Measurements from ENCODE around the gene INF2.

The INF2 gene

DNA sequence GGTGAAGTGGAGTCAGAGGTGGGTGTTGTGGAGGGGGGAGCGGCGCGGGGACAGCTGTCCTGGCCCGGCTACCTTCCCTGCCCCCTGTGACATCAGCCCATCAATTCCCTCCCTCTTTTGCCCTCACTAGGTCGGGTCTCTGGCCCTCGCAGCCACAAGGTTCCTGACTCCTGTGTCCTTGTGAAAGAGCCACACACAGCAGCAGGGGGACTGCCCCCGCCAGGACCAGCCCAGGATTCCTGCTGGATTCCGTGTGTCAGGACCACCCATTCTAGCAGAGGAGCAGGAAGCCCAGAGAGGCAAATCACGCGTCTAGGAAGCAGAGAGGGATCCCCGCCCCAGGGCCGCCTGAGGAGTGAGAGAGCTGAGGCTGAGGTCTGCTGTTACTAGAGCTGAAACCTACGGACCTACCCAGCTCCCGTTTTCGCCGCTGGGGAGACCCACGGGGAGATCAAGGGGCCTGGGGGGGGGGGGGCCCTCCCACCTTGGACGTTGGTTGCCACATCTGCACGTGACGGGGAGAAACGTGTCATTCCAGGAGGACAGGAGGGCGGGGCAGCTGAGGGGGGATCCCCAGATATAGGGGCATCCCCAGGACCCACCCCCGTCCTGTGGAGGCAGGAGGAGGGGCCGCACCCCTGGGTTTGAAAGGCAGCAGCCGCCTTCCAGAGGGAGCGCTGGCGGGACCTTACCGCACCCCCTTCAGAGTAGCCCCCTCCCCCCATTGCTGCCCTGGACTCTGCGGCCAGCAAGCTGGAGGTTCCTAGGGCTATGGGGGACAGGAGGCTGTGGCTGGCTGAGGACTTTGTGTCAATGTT is 12.5 kb upstream of the INF2 start:
- no peak for DNase-seq (ENCODE audit: low read depth)

DNA sequence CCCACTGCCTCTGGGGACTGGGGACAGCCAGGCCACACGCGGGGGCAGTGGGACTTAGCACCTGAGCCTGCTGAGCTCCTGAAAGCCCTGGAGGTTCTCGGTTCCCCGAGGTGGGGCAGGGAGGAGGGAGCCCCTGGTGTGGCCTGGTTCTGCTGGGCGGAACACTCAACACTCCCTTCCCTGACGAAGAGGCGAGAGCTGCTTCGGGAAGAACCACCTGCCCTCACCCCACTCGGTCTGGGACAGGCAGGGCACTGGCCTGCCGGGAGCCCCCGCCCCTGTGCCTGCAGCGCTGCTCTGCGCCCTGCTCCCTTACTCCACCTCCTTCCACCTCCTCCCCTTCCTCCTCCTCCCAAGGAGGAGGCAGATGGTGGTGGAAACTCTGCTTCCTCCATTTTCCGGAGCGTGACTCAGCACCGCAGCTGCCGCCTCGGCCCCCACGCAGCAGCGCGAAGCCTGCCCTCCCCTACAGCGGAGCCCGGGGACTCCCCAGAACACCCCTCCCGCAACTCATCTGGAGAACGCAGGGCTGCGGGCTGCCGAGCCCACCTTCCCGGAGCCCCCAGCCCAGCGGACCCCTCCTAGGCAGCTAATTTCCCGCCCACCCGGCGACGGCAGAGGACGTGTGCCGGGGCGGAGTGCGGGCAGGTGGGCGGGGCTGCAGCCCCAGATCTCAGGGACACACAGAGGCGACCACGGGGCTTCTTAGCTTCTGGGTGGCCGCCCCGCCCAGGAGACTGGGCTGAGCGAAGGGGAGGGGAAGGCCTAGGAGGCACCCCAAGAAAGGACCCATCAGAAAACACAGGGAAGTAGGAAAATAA is 11.7 kb upstream of the INF2 start:
- DNase-seq (ENCODE audit: low read depth) = peak; percentile 56

DNA sequence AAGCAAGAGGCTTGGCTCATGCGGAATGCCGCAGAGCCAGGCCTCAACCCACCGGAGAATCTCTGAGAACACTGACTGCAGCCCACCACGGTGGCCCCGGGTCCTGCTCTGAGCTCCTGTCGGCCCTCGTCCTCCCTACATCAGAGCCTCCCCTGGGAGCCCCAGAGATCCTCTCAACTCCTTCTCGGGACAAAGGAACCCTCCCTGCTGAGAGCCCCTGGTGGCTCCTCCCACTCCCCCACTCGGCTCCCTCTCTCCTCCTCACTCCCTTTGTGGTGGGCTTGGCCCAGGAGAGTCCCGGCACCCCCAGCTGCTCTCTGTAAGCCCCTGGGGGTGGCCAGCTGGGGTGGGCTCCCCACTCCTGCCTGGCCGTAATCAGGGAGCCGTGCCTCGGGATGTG is 11.1 kb upstream of the INF2 start:
- no peak for DNase-seq (ENCODE audit: low read depth)

DNA sequence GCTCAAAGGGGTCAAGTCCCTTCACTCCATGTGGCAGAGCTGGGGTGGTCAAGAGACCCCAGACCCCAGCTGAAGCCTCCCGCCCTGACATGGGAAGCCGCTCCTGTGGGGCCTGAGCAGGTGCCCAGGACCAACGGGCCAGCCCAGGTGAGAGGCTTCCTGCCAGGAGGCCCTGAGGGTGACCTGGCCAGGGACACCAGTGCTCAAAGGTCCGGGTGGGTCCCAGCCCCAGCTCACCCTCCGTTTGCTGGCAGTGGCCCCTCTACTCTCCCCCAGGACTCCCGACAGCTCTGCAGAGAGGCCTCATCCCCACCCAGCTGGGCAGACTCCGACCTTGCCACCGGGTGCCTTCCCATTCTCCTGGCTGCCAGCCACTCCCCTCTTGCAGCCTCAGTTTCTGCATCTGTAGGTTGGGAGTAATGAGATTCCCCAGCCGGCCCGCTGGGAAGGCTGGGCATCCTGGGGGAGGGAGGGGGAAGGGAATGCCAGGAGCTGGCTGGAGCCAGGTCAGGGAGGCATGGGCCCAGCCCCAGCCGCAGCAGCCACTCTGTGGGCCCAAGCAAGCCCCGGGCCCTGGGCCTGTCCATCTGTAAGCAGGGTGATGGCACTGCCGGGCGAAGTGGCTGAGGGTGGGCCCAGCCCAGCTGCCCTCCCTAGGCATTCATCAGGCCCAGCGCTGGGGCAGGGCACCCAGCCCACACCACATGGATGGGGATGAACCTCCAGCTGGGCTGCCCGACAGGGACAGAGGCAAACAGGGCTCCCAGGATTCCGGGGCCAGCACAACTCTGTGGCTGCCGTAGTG is 10.3 kb upstream of the INF2 start:
- DNase-seq (ENCODE audit: low read depth) = no peak

DNA sequence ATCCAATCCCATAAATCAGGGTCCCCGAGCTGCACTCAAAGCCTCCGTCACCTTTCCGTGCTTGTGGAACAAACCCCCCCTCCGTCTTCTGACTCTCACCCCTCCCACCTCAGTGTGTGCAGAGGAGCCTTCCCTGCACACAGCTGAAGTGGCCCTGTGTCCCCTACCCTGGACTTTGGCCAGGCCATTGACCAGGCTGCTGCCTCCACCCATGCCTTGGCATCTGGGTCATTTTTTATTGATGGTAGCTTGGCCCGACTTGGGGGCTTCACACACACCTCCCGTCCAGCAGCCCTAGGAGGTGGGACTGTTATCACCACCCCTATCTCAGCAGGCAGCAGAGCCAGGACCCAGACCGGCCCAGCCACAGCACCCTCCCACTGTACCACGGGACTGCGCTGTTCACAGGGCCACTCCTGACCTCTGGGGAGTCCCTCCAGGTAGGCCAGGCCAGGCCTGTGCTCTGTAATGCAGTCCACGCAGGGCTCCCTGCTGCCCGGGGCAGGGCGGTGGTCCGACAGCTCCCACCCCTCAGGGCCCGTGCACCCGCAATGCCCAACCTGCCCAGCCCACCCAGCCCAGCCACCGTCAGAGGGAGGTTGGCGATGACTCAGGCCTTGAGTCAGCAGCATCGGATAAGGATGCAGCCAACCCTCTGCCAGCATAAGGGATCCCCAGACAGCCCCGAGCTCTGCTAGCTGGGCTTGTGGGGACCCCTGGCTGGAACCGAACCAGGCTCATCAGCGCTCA is 9.2 kb upstream of the INF2 start:
- DNase-seq (ENCODE audit: low read depth) = peak; percentile 76

DNA sequence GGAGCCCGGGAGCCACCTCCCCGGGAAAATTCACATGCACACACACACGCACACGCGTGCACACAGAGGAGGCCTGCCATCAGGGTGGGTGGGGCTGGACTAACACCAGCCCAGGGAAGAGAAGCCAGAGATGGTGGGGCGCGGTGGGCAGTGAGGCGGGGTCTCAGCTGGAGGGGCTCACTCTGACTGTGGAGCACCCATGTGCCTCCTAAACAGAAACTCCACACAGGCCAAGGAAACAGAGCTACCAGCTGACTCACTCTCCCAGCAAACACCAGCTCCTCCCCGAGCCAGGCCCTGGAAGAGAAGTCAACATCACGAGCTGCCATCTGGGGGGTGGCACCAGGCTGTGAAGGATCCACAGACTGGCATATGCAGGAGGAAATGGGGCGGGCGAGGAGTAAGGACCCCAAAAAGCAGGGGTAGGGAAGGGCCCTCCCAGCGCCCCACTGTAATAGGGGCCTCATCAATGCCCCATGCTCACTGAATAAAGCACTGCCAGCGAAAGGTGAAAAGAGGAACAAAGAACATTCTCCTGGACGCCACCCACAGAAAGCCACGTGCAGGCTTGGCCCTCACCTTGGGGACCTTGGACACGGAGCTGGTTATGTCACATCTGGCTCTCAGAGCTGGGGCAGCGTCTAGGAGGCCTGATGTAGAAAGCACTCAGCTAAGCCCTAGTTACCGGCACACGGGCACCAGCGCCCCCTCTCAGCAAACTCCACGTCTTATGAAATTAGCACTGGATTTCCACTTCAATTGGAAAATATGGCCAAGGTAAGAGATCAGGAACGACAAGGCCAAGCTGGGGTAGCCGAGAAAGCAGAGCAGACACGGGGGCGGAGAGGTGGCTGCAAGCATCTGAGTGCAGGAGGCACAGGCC is 8.4 kb upstream of the INF2 start:
- peak; percentile 84 for DNase-seq (ENCODE audit: low read depth)

DNA sequence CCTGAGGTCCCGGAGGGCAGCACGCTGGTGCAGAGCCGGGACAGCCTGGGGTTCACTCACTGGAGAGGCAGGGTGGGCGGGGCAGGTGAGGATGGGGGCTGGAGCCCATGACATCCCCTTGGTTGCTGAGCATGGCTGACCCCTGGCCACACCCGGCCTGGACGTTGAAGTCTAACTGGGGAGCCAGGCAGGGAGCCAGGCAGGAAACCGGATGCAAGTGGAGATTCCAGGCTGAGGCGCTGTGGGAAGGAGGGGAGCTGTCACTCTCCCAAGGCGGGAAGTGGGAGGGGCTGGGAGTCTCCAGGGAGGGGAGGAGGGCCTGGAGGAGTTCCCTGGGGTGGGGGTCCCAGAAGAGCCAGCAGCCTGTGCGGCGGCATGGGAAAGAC is 7.7 kb upstream of the INF2 start:
- peak; percentile 72 for DNase-seq (ENCODE audit: low read depth)

DNA sequence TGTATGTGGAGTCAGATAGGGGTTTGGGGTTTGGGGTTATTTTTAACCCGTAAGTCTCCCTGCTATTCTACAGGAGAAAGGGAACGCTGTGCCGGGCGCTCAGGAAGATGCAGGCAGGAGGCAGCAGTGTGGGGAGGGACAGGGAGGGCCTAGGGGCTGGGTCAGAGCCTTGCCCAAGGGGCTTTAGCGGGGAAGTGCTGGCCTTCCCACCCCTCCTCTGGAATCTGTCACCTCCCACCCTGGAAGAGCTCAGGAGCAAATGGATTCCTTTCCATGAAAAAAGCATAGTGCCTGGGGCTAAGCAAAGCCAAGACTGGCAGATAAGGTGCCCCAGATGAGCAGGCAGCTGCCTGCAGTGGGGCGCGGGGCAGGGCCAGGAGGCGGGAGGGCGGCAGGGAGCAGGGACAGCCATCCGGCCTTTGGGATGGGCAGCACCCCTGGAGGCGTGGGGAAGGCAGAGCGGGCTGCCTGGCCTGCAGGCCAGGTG is 7.3 kb upstream of the INF2 start:
- no peak for DNase-seq (ENCODE audit: low read depth)

DNA sequence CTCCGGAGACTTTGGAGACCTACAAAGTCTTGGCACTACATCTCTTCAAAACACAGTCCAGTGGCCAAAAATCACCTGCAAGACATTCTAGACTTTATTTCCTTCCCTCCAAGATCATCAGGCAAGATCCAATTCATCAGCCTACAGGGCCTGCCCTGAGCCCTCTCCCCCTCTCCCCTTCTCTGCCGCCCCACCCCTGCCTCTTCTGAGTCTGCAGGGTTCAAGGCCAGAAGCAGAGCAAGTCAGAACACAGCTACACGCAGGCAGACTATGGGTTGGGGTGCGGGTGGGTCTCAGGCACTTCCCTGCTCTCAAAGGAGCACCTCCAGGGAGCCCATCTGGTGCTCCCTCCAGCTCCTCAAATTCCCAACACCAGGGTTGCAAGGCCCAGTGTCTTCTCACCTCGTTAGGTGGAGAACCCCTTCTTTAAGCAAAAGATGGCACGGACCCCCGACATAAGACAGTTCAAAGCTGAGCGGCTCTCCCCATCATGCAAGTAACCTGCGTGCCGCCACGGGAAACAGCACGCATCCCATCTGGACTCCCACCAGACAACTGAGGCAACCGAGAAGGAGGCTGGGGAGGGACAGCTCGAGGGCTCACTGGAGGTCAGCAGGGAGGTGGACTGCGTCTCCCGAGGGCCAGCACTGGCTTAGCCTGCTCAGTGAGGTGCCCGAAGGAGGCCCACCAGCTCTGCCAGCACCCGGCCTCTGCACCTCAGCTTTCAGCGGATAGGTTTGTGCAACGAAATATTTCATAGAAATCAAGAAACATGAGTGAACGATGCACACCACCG is 5.6 kb upstream of the INF2 start:
- DNase-seq (ENCODE audit: low read depth) = no peak

DNA sequence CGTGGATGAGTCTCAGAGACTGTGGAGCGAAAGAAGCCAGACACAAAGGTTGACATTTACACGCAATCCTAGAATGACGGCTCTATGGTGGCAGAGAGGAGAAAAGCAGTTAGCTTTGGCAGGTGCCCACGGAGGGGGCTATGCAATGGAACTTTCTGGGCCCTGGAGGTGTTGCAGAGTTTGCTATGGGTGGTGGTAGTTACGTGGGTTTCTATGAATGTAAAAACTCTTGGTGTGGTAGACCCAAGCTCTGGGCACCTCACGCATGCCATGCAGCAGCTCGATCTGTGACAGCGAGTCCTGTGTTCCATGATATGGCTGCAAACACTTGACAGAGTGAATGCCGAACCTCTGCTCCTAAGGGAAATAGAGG is 5.0 kb upstream of the INF2 start:
- DNase-seq (ENCODE audit: low read depth) = no peak

DNA sequence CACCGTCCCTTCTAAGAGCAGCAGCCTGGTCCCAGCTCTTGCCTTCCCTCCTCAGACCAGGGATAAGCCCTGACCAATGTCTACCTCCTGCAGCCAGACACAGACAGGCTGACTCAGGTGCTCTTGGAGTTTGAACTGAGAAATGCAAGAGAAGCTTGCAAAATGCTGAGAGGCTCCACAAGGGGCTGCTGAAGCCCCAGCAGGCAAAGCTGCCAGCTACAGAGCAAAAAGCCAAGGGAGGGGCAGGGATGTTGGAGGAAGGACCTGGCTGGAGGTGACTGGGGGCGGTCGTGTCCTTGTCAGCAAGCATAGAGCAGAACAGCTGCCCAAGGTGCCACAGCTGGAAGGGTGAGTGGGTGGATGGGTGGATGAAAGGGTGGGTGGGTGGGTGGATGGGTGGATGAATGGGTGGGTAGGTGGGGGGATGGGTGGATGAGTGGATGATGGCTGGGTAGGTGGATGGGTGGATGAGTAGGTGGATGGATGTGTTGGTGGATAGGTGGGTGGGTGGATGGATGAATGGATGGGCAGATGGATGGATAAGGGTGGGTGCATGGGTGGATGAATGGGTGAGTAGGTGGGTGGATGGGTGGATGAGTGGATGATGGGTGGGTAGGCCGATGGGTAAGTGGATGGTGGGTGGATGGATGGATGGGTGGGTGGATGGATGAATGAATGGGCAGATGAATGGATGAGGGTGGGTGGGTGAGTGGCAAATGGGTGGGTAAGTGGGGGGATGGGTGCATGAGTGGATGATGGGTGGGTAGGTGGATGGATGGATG is 4.0 kb upstream of the INF2 start:
- DNase-seq (ENCODE audit: low read depth) = no peak

DNA sequence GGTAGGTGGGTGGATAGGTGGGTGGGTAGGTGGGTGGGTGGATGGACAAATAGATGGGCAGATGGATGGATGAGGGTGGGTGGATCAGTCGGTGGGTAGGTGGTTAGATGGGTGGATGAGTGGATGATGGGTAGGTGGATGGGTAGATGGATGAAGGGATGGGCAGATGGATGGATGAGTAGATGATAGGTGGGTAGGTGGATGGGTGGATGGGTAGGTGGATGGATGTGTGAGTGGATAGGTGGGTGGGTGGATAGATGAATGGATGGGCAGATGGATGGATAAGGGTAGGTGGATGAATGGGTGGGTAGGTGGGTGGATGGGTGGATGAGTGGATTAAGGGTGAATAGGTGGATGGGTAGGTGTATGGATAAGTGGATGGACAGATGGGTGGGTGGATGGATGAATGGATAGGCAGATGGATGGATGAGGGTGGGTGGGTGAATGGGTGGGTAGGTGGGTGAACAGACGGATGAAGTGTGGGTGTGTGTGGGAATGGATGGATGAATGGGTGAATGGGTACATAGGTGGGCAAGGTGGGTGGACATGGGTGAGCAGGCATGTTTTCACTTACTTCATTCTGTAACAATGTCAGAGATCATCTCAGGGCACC is 3.3 kb upstream of the INF2 start:
- DNase-seq (ENCODE audit: low read depth) = no peak

DNA sequence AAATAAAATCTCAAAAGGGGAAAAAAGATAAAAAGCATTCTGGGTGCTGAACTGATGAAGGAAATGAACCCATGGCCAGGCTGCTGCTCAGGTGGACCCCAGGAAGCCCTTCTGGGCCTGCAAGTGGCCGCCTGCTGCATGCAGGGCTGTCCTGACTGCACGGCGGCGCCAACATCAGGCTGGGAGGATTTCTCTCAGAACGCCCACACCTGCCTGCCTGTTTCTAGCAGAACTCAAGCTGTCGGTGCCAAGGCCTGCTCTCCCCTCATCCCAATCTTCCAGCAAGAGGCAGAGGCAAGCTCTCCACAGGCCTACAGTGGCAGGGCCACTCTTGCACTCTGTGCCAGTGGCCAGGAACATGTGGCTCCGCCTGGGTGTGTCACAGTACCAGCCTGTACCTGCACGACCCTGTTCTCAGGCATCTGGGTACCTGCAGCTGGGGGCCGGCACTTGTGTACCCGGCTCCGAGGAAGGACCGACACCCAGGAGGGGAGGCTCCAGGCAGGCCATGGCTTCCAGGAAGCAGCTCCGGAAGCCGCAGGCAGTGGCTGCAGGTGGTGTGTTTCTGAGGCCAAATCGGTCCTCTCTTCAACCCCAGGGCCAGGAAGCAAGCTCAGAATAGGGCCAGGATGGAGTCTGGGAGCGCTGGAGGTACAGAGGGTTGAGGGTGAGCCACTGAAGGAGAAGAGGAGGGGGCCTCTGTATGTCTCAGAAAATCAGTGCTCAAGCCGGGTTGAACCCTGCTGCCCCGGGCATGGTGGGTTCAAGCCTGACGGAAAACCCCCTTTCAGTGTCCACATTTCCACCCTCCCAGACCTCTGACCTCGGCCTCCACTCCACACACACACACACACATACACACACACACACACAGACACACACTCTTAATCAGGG is 2.5 kb upstream of the INF2 start:
- no peak for DNase-seq (ENCODE audit: low read depth)

DNA sequence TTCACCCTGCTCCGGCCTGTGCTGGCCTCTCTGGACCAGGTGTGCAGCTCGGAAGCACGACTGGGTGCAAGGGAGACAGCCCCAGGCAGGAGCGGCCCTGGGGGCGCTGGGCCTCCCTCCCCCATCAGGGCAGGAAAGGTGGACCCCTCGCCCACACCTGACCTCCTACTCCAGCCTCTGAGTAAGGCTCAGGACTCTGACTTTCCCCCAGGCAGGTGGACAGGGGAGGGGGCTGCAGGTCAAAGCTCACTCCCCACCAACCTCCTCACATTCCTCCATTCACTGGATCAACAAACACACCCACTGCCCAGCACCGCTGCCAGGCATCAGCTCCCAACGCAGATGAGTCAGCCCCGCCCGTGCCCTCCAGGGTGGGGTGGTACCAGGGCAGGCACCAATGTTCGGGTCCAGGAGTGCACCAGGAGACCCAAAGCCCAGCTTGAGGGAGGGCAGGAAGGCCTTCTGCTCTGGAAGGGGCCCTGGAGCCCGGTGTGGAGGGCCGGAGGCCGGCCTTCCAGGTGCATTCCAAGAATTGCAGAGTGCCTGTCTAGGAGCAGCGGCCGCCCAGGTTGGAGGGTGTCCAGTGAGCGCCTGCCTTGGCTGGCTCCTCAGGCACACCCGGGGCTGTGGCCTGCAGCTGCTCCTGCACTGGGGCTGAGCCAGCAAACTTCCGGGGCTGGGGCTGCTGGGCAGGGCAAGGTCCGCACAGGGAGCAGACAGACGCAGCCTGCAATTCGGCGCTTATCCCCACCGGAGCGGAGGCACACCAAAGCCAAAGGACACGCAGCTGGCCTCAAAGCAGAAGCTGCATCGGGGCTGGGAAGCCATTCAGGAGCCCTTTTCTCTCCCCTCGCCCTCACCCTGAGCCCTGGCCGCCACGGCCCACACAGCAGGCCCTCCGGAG is 1.6 kb upstream of the INF2 start:
- DNase-seq (ENCODE audit: low read depth) = no peak

DNA sequence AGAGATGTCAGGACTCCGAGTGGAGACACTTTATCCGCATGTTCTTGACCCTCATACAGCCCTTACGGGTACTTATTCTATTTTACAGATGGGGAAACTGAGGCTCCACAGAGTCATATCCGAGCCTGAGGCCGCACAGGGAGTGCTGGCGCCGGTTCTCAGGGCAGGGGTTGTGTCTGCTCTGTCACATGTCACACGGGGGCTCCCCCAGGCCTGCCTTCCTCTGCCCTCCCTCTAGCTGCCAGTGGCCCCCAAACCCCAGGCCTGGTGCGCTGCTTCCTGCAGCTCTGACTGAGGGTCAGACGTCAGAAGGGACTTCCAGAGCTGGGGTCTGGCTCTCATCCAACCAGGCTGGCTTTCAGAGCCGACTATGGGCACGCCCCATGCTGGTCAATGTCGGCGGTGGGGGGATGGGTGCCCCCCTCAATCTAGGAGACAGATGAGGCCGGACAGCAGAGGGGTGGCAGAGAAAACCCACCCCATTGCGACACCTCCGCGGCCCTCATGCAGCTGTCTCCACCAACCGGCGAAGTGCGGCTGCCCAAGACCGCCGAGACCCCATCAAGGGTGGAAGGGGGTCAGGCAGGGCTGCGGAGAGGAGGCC is 811 bp upstream of the INF2 start:
- no peak for DNase-seq (ENCODE audit: low read depth)
